ENCODE results near the gene TRMT2A. TPM values are rescaled to one million over a fixed set of nuclear protein-coding genes. Genes with fewer than 3 reads are reported as not detected.
"Not testable (repeated sequence)": the region's sequence is repeated elsewhere in the genome, so short reads cannot be mapped to it uniquely, and the experiment has no call there.

The TRMT2A gene
- total RNA-seq, 1 experiment from 2014 or later = 68.1 TPM

DNA sequence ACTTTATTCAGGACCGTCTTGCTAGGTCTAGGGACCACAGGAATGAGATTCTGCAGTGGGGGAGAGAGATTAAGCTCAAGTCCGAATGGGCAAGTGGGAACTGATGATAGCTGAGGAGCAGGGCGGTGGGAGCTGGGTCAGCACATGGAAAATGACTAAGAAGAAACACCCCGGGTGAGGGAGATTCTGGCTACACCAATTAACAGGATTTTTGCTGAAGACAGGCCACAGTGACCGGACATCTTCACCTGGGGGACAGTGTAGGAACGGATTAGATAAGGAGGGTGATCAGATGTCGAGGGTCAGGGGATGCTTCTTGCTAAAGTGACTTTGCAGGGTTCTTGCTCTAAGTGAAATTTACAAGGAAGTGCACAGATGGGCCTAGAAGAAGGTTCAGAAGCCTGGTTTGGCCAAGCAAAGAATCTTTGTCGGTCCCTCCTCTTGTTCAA lies 45.5 kb downstream of the TRMT2A start:
- Histone ChIP-seq H3K27ac (ENCODE audit: low read depth, low read length, poor library complexity, severe bottlenecking) (no peak overlapping the region), H3K9me3 (ENCODE audit: low read depth, low read length, poor library complexity, severe bottlenecking) (no peaks in the 10 kb centered on the region), H3K36me3 (ENCODE audit: insufficient read depth, low read length, poor library complexity, severe bottlenecking) (no peaks in the 10 kb centered on the region), H3K4me1 (ENCODE audit: insufficient read depth, low read length, poor library complexity, severe bottlenecking) (no peaks in the 10 kb centered on the region), H3K27me3 (replicated peaks; ENCODE audit: insufficient read depth, low read depth, low read length, poor library complexity) (no peaks in the 10 kb centered on the region), H3K4me3 (ENCODE audit: low read depth, low read length, poor library complexity, severe bottlenecking) (no peak overlapping the region)
- no peak for DNase-seq (ENCODE audit: low spot score)
- intact Hi-C loops (cut with micrococcal nuclease; ENCODE audit: unreplicated experiment) = no loop called here
- TF ChIP-seq, protein P1, sequence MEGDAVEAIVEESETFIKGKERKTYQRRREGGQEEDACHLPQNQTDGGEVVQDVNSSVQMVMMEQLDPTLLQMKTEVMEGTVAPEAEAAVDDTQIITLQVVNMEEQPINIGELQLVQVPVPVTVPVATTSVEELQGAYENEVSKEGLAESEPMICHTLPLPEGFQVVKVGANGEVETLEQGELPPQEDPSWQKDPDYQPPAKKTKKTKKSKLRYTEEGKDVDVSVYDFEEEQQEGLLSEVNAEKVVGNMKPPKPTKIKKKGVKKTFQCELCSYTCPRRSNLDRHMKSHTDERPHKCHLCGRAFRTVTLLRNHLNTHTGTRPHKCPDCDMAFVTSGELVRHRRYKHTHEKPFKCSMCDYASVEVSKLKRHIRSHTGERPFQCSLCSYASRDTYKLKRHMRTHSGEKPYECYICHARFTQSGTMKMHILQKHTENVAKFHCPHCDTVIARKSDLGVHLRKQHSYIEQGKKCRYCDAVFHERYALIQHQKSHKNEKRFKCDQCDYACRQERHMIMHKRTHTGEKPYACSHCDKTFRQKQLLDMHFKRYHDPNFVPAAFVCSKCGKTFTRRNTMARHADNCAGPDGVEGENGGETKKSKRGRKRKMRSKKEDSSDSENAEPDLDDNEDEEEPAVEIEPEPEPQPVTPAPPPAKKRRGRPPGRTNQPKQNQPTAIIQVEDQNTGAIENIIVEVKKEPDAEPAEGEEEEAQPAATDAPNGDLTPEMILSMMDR (conservative IDR thresholded peaks at IDR 0.05; ENCODE audit: low read depth, low read length) = no peak
- TF ChIP-seq EZH2 (IDR thresholded peaks at IDR 0.05; ENCODE audit: borderline replicate concordance, low read depth, low read length, poor library complexity, severe bottlenecking) = no peak
- BruUV-seq (replicated peaks) = no TSS peak
- POLR2A ChIA-PET (ENCODE audit: low non-redundant PET) = no interaction called here
- CTCF ChIA-PET = no interaction called here

- POLR2A ChIA-PET (ENCODE audit: low non-redundant PET) = no interaction called here
- TF ChIP-seq, protein P1 (conservative IDR thresholded peaks at IDR 0.05; ENCODE audit: low read depth, low read length) = no peak
- TF ChIP-seq EZH2 (IDR thresholded peaks at IDR 0.05; ENCODE audit: borderline replicate concordance, low read depth, low read length, poor library complexity, severe bottlenecking) = no peak
- Histone ChIP-seq H3K9me3 (ENCODE audit: low read depth, low read length, poor library complexity, severe bottlenecking) (no peaks in the 10 kb centered on the region), H3K27me3 (replicated peaks; ENCODE audit: insufficient read depth, low read depth, low read length, poor library complexity) (no peaks in the 10 kb centered on the region), H3K36me3 (ENCODE audit: insufficient read depth, low read length, poor library complexity, severe bottlenecking) (no peaks in the 10 kb centered on the region), H3K4me3 (ENCODE audit: low read depth, low read length, poor library complexity, severe bottlenecking) (no peak overlapping the region), H3K27ac (ENCODE audit: low read depth, low read length, poor library complexity, severe bottlenecking) (no peak overlapping the region), H3K4me1 (ENCODE audit: insufficient read depth, low read length, poor library complexity, severe bottlenecking) (no peaks in the 10 kb centered on the region)
- BruUV-seq (replicated peaks) = no TSS peak
- CTCF ChIA-PET = interaction anchor here (0.7 kb wide), 1 partner anchor 1729 kb away, joined by 10 read pairs; no protein-coding TSS in a partner anchor
- no peak for DNase-seq (ENCODE audit: low spot score)
- intact Hi-C loops (cut with micrococcal nuclease; ENCODE audit: unreplicated experiment) = no loop called here
Observed at GRCh38 chr22:20069331-20070042, 47.5 kb downstream of the TRMT2A start.

DNA sequence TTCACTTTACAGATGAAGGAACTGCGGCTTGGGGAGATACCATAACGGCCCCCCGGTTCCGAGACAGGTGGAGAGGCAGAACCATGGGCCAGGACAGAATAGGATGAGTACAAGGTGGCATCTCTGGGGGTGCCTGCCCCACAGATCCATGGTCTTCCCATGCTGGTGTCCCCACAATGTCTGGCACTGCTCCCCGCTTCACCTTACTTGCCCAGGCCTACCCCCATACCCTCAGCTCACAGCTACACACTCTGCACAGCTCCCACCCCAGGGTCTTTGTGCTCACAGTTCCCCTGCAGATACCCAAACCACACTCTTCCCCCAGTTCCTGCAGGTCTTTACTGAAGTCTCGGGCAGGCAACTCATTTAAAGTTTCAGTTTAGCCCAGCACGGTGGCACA lies 48.4 kb downstream of the TRMT2A start:
- intact Hi-C loops (cut with micrococcal nuclease; ENCODE audit: unreplicated experiment) = no loop called here
- TF ChIP-seq, protein P1 (conservative IDR thresholded peaks at IDR 0.05; ENCODE audit: low read depth, low read length) = no peak
- no peak for TF ChIP-seq EZH2 (IDR thresholded peaks at IDR 0.05; ENCODE audit: borderline replicate concordance, low read depth, low read length, poor library complexity, severe bottlenecking)
- POLR2A ChIA-PET (ENCODE audit: low non-redundant PET) = no interaction called here
- CTCF ChIA-PET = interaction anchor here (0.7 kb wide), 1 partner anchor 1730 kb away, joined by 10 read pairs; no protein-coding TSS in a partner anchor
- Histone ChIP-seq H3K9me3 (ENCODE audit: low read depth, low read length, poor library complexity, severe bottlenecking) (no peaks in the 10 kb centered on the region), H3K4me1 (ENCODE audit: insufficient read depth, low read length, poor library complexity, severe bottlenecking) (no peaks in the 10 kb centered on the region), H3K4me3 (ENCODE audit: low read depth, low read length, poor library complexity, severe bottlenecking) (no peak overlapping the region), H3K27ac (ENCODE audit: low read depth, low read length, poor library complexity, severe bottlenecking) (no peak overlapping the region), H3K36me3 (ENCODE audit: insufficient read depth, low read length, poor library complexity, severe bottlenecking) (no peaks in the 10 kb centered on the region), H3K27me3 (replicated peaks; ENCODE audit: insufficient read depth, low read depth, low read length, poor library complexity) (no peaks in the 10 kb centered on the region)
- BruUV-seq (replicated peaks) = no TSS peak
- no peak for DNase-seq (ENCODE audit: low spot score)

- POLR2A ChIA-PET (ENCODE audit: low non-redundant PET); H3K27me3 ChIP-seq (replicated peaks; ENCODE audit: insufficient read depth, low read depth, low read length, poor library complexity); intact Hi-C loops (cut with micrococcal nuclease; ENCODE audit: unreplicated experiment); H3K4me3 ChIP-seq (ENCODE audit: low read depth, low read length, poor library complexity, severe bottlenecking); H3K27ac ChIP-seq (ENCODE audit: low read depth, low read length, poor library complexity, severe bottlenecking); H3K36me3 ChIP-seq (ENCODE audit: insufficient read depth, low read length, poor library complexity, severe bottlenecking); H3K4me1 ChIP-seq (ENCODE audit: insufficient read depth, low read length, poor library complexity, severe bottlenecking); CTCF ChIA-PET; BruUV-seq (replicated peaks); H3K9me3 ChIP-seq (ENCODE audit: low read depth, low read length, poor library complexity, severe bottlenecking); DNase-seq (ENCODE audit: low spot score): not testable (repeated sequence)
Observed at GRCh38 chr22:20067384-20067682, 49.7 kb downstream of the TRMT2A start.
